GM12874 (cell line): ENCODE data around the gene RSRC2.

Source experiments
- CTCF ChIP-seq: IDR thresholded peaks from 2 replicates; pipeline ENCODE4 v1.5.1; 2011; ENCODE audit warnings: low read depth, mild to moderate bottlenecking, control low read depth, low read length, moderate library complexity; ENCODE audit not compliant: insufficient read depth

The RSRC2 gene

GRCh38 chr12:122483969-122484368, 42.8 kb downstream of the RSRC2 start:
- TF ChIP-seq CTCF: no peak

GRCh38 chr12:122481861-122482260, 44.9 kb downstream of the RSRC2 start:
- no peak for TF ChIP-seq CTCF

- no peak for TF ChIP-seq CTCF
These were observed 46.0 kb downstream of the RSRC2 start for GRCh38 chr12:122480753-122481152.

GRCh38 chr12:122474324-122474716, 52.4 kb downstream of the RSRC2 start:
- no peak for TF ChIP-seq CTCF

- TF ChIP-seq CTCF: no peak
These were observed 53.0 kb downstream of the RSRC2 start for GRCh38 chr12:122473543-122474323.

- peak; percentile 50; the same call in 1 of the 2 replicates for TF ChIP-seq CTCF
These were observed 55.2 kb downstream of the RSRC2 start for GRCh38 chr12:122471324-122472226.

GRCh38 chr12:122467983-122468382, 58.8 kb downstream of the RSRC2 start:
- no peak for TF ChIP-seq CTCF
